ENCODE measurements around the gene LRRC4C.

DNA sequence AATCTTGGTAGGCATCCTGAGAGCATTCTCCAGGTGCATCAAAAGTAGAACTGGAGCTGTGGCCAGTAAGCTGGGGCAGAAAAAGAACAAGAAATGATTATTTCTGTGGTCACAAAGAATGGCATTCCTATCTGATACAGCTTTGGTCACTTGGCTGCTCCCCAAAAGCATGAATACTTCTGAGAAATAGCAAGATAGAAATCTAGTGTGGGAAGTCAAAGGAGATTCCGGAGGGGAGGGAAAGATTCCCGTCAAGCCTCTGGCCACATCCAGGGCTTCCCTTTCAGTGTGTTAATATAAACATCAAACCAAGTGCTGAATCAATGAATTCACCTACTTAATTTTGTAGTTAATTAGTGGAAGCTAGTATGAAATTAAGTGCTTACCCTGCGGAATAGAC is 1185.4 kb downstream of the LRRC4C start:
- TF ChIP-seq, protein P1, sequence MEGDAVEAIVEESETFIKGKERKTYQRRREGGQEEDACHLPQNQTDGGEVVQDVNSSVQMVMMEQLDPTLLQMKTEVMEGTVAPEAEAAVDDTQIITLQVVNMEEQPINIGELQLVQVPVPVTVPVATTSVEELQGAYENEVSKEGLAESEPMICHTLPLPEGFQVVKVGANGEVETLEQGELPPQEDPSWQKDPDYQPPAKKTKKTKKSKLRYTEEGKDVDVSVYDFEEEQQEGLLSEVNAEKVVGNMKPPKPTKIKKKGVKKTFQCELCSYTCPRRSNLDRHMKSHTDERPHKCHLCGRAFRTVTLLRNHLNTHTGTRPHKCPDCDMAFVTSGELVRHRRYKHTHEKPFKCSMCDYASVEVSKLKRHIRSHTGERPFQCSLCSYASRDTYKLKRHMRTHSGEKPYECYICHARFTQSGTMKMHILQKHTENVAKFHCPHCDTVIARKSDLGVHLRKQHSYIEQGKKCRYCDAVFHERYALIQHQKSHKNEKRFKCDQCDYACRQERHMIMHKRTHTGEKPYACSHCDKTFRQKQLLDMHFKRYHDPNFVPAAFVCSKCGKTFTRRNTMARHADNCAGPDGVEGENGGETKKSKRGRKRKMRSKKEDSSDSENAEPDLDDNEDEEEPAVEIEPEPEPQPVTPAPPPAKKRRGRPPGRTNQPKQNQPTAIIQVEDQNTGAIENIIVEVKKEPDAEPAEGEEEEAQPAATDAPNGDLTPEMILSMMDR (IDR thresholded peaks at IDR 0.05) = no peak
- no peak for TF ChIP-seq ZFX (IDR thresholded peaks at IDR 0.05; ENCODE audit: borderline replicate concordance)

All from 22Rv1 (cell line).